H1 (cell line): ENCODE results near the gene ST6GALNAC4.

Source experiments
- CTCF ChIP-seq, 3 experiments: IDR thresholded peaks; 1 replicate in 2 of 3; 2 replicates in 1 of 3; pipeline versions ENCODE4 v1.5.1 to v1.6.1; 2011; ENCODE audit warnings: low read length in 3 of 3, mild to moderate bottlenecking in 3 of 3, inconsistent platforms in 2 of 3, low read depth in 1 of 3, moderate library complexity in 1 of 3; ENCODE audit not compliant: insufficient read depth in 1 of 3; ENCODE audit errors: control extremely low read depth in 1 of 3
- EZH2 ChIP-seq: fragments of 200-600 bp; sonication (generic); IDR thresholded peaks from 2 replicates; pipeline ENCODE4 v1.7.1; 2012; ENCODE audit warnings: low read depth, mild to moderate bottlenecking, moderate library complexity, low read length, inconsistent platforms; ENCODE audit not compliant: severe bottlenecking
- FOSL1 ChIP-seq: IDR thresholded peaks from 2 replicates; pipeline ENCODE4 v1.6.1; 2011; ENCODE audit warnings: mild to moderate bottlenecking, low read depth, low read length, moderate library complexity; ENCODE audit not compliant: insufficient read depth
- MAFK ChIP-seq: IDR thresholded peaks from 2 replicates; pipeline ENCODE4 v1.6.1; 2012; ENCODE audit warnings: low read depth, mild to moderate bottlenecking, improper control_type of control experiment, low read length
- MAX ChIP-seq: IDR thresholded peaks from 2 replicates; pipeline ENCODE4 v1.6.1; 2012; ENCODE audit warnings: inconsistent platforms
- POLR2A ChIP-seq, 2 experiments: IDR thresholded peaks; 1 replicate in 1 of 2; 2 replicates in 1 of 2; pipeline ENCODE4 v1.6.1; 2011; ENCODE audit warnings: low read depth in 2 of 2, low read length in 2 of 2, mild to moderate bottlenecking in 2 of 2; ENCODE audit errors: control extremely low read depth in 1 of 2
- RFX5 ChIP-seq: IDR thresholded peaks from 2 replicates; pipeline ENCODE4 v1.6.1; 2011; ENCODE audit warnings: low read depth, low read length, improper control_type of control experiment, borderline replicate concordance
- SP1 ChIP-seq: IDR thresholded peaks from 2 replicates; pipeline ENCODE4 v1.6.1; 2011; ENCODE audit warnings: low read depth, low read length
- SP4 ChIP-seq: IDR thresholded peaks from 2 replicates; pipeline ENCODE4 v1.6.1; 2012; ENCODE audit warnings: low read length, inconsistent platforms
- SRF ChIP-seq: IDR thresholded peaks from 2 replicates; pipeline ENCODE4 v1.6.1; 2011; ENCODE audit warnings: mild to moderate bottlenecking, low read depth, low read length, moderate library complexity
- SUZ12 ChIP-seq: fragments of 200-600 bp; sonication (generic); IDR thresholded peaks from 2 replicates; pipeline ENCODE4 v1.6.1; 2012; ENCODE audit warnings: mild to moderate bottlenecking, inconsistent platforms, low read length, moderate library complexity, mixed read lengths
- TAF1 ChIP-seq: IDR thresholded peaks from 2 replicates; pipeline ENCODE4 v1.6.1; 2011; ENCODE audit warnings: mild to moderate bottlenecking, low read depth, low read length
- TEAD4 ChIP-seq: IDR thresholded peaks from 2 replicates; pipeline ENCODE4 v1.6.1; 2012; ENCODE audit warnings: low read depth, low read length, inconsistent platforms, mixed read lengths

- TF ChIP-seq CTCF (IDR thresholded peaks at IDR 0.05; ENCODE audit: control extremely low read depth in 1 of 3, insufficient read depth in 1 of 3, low read depth in 1 of 3, low read length in 3 of 3) (no peak), SUZ12 (no peak), SP4 (no peak), MAFK (no peak), TAF1 (no peak), RFX5 (no peak), FOSL1 (no peak), EZH2 (no peak), POLR2A (IDR thresholded peaks at IDR 0.05; ENCODE audit: control extremely low read depth in 1 of 2, low read depth in 2 of 2, low read length in 2 of 2) (no peak), SP1 (no peak), SRF (no peak), TEAD4 (no peak), MAX (no peak)
These were observed 12.8 kb upstream of the ST6GALNAC4 start for GRCh38 chr9:127929625-127929979.
